NB4 (cell line): ENCODE measurements around the gene IPPK.

Experiments
- POLR2A ChIP-seq: IDR thresholded peaks from 2 replicates; pipeline ENCODE4 v1.6.1; 2011; ENCODE audit warnings: mild to moderate bottlenecking; ENCODE audit not compliant: insufficient read length; ENCODE audit errors: extremely low read depth
- TF ChIP-seq, protein P1 (sequence below): IDR thresholded peaks from one replicate; pipeline ENCODE4 v1.5.1; 2012; ENCODE audit warnings: low read depth, low read length
- TF ChIP-seq, protein P2 (sequence below): IDR thresholded peaks from 2 replicates; pipeline ENCODE4 v1.6.1; 2011; ENCODE audit warnings: low read depth, low read length

DNA sequence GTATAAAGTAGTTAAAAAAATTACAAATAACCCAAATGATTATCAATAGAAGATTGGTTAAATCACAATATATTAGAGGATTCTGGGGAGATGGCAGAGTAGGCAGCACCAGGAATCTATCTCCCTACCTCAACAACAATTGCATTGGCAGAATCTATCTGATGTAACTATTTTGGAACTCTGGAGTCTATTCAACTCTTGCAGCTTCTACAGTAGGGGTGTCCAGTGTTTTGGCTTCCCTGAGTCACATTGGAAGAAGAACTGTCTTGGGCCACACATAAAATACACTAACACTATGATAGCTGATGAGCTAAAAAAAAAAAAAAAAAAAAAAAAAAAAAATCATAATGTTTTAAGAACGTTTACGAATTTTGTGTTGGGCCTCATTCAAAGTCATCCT lies 104.9 kb downstream of the IPPK start:
- TF ChIP-seq, protein P1, sequence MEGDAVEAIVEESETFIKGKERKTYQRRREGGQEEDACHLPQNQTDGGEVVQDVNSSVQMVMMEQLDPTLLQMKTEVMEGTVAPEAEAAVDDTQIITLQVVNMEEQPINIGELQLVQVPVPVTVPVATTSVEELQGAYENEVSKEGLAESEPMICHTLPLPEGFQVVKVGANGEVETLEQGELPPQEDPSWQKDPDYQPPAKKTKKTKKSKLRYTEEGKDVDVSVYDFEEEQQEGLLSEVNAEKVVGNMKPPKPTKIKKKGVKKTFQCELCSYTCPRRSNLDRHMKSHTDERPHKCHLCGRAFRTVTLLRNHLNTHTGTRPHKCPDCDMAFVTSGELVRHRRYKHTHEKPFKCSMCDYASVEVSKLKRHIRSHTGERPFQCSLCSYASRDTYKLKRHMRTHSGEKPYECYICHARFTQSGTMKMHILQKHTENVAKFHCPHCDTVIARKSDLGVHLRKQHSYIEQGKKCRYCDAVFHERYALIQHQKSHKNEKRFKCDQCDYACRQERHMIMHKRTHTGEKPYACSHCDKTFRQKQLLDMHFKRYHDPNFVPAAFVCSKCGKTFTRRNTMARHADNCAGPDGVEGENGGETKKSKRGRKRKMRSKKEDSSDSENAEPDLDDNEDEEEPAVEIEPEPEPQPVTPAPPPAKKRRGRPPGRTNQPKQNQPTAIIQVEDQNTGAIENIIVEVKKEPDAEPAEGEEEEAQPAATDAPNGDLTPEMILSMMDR, result no peak
- no peak for TF ChIP-seq POLR2A
- TF ChIP-seq, protein P2, sequence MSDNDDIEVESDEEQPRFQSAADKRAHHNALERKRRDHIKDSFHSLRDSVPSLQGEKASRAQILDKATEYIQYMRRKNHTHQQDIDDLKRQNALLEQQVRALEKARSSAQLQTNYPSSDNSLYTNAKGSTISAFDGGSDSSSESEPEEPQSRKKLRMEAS, result no peak
